Right lobe of liver (tissue), 6 donors: ENCODE results near the gene UNC5B. TPM values are rescaled to one million over a fixed set of nuclear protein-coding genes. Genes with fewer than 3 reads are reported as not detected.

Experiments used
- ATAC-seq, 4 donors: fragments of 200-7000 bp; cut with Tn5 transposase; one replicate each; pipeline ENCODE4 v1.9.1; 2020; ENCODE audit warnings: mild to moderate bottlenecking in 4 of 4, moderate library complexity in 4 of 4
- DNase-seq, 3 donors: peaks; one replicate each; pipeline ENCODE4 v3.0.0-alpha.2; 2020
- H3K27ac ChIP-seq, 3 donors: fragments of 200-600 bp; one replicate each; pipeline ENCODE4 v1.8.0; 2022
- H3K27me3 ChIP-seq, 2 donors: fragments of 200-600 bp; one replicate each; pipeline ENCODE4 v1.8.0; 2022
- H3K36me3 ChIP-seq, 4 donors: fragments of 200-600 bp; sonication (generic) in 1 of 4; one replicate each; pipeline versions ENCODE4 v1.5.1 to v1.8.0; 2017 to 2022; ENCODE audit warnings: control low read depth in 1 of 4
- H3K4me1 ChIP-seq, 4 donors: fragments of 200-600 bp; sonication (generic) in 1 of 4; one replicate each; pipeline versions ENCODE4 v1.5.1 to v1.8.0; 2017 to 2022; ENCODE audit warnings: control low read depth in 1 of 4
- H3K4me3 ChIP-seq, 3 donors: fragments of 200-600 bp; one replicate each; pipeline ENCODE4 v1.8.0; 2022
- H3K9me3 ChIP-seq, 4 donors: fragments of 200-600 bp; sonication (generic) in 1 of 4; one replicate each; pipeline versions ENCODE4 v1.5.1 to v1.8.0; 2017 to 2022; ENCODE audit warnings: control low read depth in 1 of 4
- POLR2A ChIP-seq: fragments of 450-650 bp; IDR thresholded peaks from one replicate; pipeline ENCODE4 v1.6.1; 2017; ENCODE audit warnings: antibody characterized with exemption, mild to moderate bottlenecking
- WGBS: methylation state at CpG from one replicate; pipeline ENCODE4 v1.1.6; 2018; ENCODE audit warnings: low coverage, low lambda C conversion rate; ENCODE audit not compliant: insufficient coverage; ENCODE audit errors: missing lambda C conversion rate; 5-methylcytosine and 5-hydroxymethylcytosine counted together
- intact Hi-C, 2 donors: fragments of 100-400 bp; cut with DNase I; formaldehyde crosslinking; loops; one replicate each; pipeline versions ENCODE4 v1.11.2 to v1.14.1; 2022
- total RNA-seq, 6 experiments: library from RNA; depleted of rRNA in 2 of 6; stranded (reverse); fragments of >200 nt in 2 of 6; fragmentation: NEBNext Ultra II Directional in 3 of 6; extraction: Animal tissue kit (Norgen Biotek cat#: 25700) in 3 of 6; gene quantifications; one replicate each; pipeline versions ENCODE4 v1.1.0 to v1.2.4, GENCODE V29; 2016 to 2023
- TF ChIP-seq, protein P1 (sequence below), 4 donors: fragments of 200-600 bp in 3 of 4; fragments of 450-650 bp in 1 of 4; IDR thresholded peaks; one replicate each; pipeline versions ENCODE4 v1.5.1 to v1.8.0; 2016 to 2022; ENCODE audit warnings: antibody characterized with exemption in 4 of 4, mild to moderate bottlenecking in 2 of 4
- donor health status: DM: no; HTN: yes; CAD: no.
- donor health status: DM: no; HTN: no; CAD: no.
- donor health status: DM: no; HTN: no; CAD: no.
- donor health status: DM: no; HTN: yes; CAD: no.
- donor health status: DM: no; HTN: yes; CAD: no.

Gene UNC5B
- total RNA-seq, 6 experiments from 2014 or later: 1.0 to 6.2 (median 2.1) TPM

DNA sequence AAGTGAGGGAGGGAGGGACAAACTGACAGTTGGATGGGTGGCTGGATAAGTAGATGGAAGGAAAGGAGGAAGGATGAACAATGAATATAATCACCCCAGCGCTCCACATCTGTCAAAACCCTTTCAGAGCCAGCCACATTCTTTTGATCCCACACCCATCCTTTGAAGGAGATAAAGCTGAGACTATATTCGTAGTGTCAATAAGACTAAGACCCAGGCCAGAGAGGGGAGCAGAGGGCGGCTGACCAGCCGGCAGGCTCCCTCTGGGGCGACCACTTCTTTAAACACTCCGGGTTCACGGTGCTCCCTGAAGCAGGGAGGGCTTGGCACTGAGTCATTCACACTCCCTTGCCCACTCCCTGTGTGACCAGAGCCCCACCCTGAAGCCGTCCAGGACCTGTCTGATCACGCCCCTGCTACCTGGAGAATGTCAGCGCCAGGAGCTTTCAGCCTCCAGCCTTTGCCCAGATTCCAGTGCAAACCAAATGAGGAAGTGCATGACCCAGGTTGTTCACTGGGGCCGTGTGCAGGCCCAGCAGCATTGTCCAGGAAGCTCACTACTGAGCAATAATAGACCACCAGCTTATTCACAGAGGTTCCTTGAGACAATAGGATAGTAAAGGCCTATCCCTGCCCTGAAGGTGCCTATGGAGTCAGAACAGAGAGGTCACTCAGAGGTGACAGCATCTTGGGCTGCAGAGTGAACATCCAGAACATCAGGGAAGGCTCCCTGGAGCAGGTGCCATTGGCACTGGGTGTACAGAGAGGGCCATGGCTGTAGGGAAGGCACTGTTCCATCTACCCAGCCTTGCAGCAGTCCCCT lies 34.4 kb downstream of the UNC5B start:
- DNase-seq (no peak), ATAC-seq (peak in 3 of 4 donors; percentile 6 to 58 (median 19))
- Histone ChIP-seq H3K9me3 (no peaks in the 10 kb centered on the region), H3K27ac (no peak overlapping the region), H3K36me3 (no peaks in the 10 kb centered on the region), H3K27me3 (no peaks in the 10 kb centered on the region), H3K4me3 (no peak overlapping the region), H3K4me1 (peaks cover 0 to 16% (median 0%) of the 10 kb centered on the region in 4 donors)
- 51% methylated on average over 5 of the region's 11 CpGs for WGBS
- TF ChIP-seq POLR2A: no peak
- TF ChIP-seq, protein P1, sequence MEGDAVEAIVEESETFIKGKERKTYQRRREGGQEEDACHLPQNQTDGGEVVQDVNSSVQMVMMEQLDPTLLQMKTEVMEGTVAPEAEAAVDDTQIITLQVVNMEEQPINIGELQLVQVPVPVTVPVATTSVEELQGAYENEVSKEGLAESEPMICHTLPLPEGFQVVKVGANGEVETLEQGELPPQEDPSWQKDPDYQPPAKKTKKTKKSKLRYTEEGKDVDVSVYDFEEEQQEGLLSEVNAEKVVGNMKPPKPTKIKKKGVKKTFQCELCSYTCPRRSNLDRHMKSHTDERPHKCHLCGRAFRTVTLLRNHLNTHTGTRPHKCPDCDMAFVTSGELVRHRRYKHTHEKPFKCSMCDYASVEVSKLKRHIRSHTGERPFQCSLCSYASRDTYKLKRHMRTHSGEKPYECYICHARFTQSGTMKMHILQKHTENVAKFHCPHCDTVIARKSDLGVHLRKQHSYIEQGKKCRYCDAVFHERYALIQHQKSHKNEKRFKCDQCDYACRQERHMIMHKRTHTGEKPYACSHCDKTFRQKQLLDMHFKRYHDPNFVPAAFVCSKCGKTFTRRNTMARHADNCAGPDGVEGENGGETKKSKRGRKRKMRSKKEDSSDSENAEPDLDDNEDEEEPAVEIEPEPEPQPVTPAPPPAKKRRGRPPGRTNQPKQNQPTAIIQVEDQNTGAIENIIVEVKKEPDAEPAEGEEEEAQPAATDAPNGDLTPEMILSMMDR (IDR thresholded peaks at IDR 0.05): no peak
- intact Hi-C loops: no loop called here

DNA sequence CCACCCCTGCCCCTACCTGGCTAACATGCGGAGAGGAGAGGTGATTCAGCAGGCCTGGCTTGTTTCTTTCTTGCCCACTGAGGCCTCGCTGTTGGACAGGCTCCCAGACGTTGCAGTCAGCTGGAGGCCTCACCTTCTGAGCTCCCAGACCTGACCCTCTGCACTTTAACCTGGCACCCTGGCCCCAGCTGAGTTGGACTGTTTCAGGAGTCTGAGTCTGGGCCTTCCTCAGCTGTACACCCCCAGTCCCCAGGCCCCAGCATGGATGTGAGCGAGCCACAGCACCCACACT lies 35.0 kb downstream of the UNC5B start:
- peak; percentile 55 to 91 (median 66) for ATAC-seq
- Histone ChIP-seq H3K9me3 (no peaks in the 10 kb centered on the region), H3K27ac (no peak overlapping the region), H3K4me1 (peaks cover 0 to 16% (median 0%) of the 10 kb centered on the region in 4 donors), H3K4me3 (no peak overlapping the region), H3K36me3 (no peaks in the 10 kb centered on the region), H3K27me3 (no peaks in the 10 kb centered on the region)
- 21% methylated on average over 2 of the region's 4 CpGs for WGBS
- intact Hi-C loops: no loop called here
- TF ChIP-seq, protein P1 (IDR thresholded peaks at IDR 0.05): no peak
- no peak for TF ChIP-seq POLR2A
- peak; percentile 50 to 86 (median 75) for DNase-seq

DNA sequence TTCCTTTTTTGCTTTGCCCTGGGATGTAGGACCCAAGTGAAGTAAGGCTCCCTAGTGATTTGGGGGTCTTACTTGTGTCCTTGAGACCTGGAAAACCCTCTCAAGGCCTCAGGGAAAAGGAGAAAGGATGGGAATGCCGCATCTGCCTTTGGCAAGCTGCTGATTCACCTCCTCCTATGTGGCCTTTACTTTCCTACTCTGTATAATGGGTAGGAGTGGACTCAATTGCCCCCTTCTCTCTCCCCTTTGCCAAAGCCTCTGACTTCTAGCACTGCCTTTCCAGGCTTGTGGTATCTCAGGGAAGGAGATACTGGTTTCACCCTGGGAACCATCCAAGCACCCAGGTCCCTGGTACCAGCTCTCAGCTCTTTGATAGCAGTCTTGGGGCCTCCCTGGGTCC lies 35.4 kb downstream of the UNC5B start:
- Histone ChIP-seq H3K4me1 (peaks cover 0 to 16% (median 0%) of the 10 kb centered on the region in 4 donors), H3K9me3 (no peaks in the 10 kb centered on the region), H3K36me3 (no peaks in the 10 kb centered on the region), H3K4me3 (no peak overlapping the region), H3K27me3 (no peaks in the 10 kb centered on the region), H3K27ac (no peak overlapping the region)
- no peak for ATAC-seq
- no CpG with 5 or more reads among the region's 1 CpG for WGBS
- intact Hi-C loops: no loop called here
- no peak for DNase-seq
- TF ChIP-seq, protein P1 (IDR thresholded peaks at IDR 0.05): no peak
- no peak for TF ChIP-seq POLR2A

DNA sequence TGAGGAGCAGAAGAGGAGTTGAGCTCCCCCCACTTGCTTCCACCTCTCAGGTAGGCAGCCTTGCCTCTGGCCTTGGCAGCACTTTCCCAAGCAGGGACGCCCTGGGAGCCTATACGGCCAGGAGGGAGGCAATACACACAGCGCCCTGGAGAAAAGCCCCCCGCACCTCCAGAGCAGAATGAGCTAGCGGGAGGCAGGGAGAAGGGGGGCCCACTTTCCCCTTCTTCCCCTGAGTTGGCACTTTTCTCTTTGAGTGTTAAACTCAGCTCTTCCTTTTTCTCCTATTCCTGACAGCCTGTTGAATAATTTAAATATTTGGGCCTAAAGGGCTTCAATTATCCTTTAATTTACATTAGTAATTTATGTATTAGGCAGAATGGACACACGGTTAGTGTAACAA lies 35.8 kb downstream of the UNC5B start:
- intact Hi-C loops: no loop called here
- no peak for TF ChIP-seq POLR2A
- TF ChIP-seq, protein P1 (IDR thresholded peaks at IDR 0.05): no peak
- H3K27ac ChIP-seq: no peak overlapping the region
- no peak for ATAC-seq
- H3K4me1 ChIP-seq: peaks cover 0 to 16% (median 0%) of the 10 kb centered on the region in 4 donors
- no peaks in the 10 kb centered on the region for H3K36me3 ChIP-seq
- DNase-seq: peak in 1 of 3 donors; percentile 39
- no peak overlapping the region for H3K4me3 ChIP-seq
- H3K27me3 ChIP-seq: no peaks in the 10 kb centered on the region
- 56% methylated on average over 5 of the region's 6 CpGs for WGBS
- no peaks in the 10 kb centered on the region for H3K9me3 ChIP-seq
